ENCODE measurements around the gene TRMT2B.

DNA sequence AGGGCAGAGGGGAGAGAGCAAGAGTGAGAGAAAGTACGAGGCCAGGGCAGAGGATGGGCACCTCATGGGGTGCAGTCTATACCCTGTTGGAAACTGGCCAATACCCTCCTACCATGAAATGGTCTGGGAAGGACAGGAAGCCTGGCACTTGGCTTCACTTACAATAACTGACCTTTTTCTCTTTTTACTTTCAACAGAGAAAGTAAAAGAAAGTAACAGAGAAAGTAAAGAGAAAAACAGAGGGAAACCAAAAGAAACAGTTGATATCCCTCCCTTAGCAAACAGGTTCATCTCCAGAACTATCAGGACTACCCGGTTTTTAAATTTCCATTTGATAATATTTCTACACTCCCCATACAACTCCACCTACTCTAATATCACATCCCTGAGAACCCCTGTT, 61.8 kb downstream of the TRMT2B start:
- TF ChIP-seq, protein P1, sequence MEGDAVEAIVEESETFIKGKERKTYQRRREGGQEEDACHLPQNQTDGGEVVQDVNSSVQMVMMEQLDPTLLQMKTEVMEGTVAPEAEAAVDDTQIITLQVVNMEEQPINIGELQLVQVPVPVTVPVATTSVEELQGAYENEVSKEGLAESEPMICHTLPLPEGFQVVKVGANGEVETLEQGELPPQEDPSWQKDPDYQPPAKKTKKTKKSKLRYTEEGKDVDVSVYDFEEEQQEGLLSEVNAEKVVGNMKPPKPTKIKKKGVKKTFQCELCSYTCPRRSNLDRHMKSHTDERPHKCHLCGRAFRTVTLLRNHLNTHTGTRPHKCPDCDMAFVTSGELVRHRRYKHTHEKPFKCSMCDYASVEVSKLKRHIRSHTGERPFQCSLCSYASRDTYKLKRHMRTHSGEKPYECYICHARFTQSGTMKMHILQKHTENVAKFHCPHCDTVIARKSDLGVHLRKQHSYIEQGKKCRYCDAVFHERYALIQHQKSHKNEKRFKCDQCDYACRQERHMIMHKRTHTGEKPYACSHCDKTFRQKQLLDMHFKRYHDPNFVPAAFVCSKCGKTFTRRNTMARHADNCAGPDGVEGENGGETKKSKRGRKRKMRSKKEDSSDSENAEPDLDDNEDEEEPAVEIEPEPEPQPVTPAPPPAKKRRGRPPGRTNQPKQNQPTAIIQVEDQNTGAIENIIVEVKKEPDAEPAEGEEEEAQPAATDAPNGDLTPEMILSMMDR (IDR thresholded peaks at IDR 0.05), result no peak
- TF ChIP-seq POLR2A (IDR thresholded peaks at IDR 0.05), result no peak

Measured in testis (tissue), 2 donors.